ENCODE results near the gene GJC1. TPM values are rescaled to one million over a fixed set of nuclear protein-coding genes. Genes with fewer than 3 reads are reported as not detected.
A peak's percentile ranks its signal among the peaks of the same experiment; 100 is the strongest.

The GJC1 gene
- total and polyA plus RNA-seq, 2 donors: 21.8 to 63.2 TPM

DNA sequence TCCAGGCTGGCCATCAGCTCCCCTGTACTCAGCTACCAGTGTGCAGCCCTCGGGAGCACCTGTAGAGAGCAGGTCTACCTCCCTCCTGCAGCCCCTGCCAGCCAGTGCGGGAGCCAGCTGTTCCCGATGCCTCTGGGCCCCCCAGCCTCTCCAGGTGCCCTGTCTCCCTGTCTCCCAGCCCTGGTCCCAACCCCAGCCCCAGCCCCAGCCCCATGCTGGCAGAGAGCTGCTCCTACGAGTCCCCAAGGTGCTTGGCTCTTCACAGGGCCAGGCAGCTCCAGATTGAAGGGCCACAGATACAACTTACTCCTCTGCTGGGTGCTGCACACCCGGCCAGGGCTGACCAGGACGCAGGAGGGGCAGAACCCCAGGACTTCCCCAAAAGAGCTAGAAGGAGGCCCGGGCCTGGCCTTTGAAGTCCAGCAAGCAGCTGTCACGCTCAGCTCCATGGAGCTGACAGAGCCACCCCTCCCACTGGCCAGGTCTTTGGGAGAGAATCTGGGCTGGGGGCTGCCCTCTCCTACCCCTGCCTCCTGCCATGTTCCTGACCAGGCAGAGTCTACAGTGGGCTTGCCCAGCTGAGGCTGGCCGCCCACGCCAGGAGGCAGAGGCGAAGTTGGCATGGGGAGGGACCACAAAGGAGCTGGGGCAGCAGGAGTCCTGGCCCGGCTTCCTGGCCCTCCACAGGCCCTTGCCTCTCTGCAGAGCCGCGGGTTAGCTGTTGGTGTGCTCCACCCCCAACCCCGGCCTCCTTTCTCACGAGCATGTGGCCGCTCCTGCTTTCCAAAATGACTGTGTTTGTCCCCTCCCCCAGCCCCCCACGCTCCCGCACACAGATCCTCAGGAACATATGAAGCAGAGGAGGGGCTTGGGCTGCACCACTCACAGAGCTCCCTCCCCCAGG lies 80.8 kb downstream of the GJC1 start:
- no peaks in the 10 kb centered on the region for H3K36me3 ChIP-seq (ENCODE audit: insufficient read depth)
- H3K4me1 ChIP-seq (ENCODE audit: insufficient read depth): no peaks in the 10 kb centered on the region
- WGBS: 82% methylated on average over 19 of the region's 19 CpGs
- H3K4me3 ChIP-seq (ENCODE audit: low read depth, low read length): no peak overlapping the region
- no peak overlapping the region for H3K27ac ChIP-seq (ENCODE audit: low read depth)
- peak; percentile 21 for DNase-seq (ENCODE audit: extremely low spot score)

Other genes with a start within 250 kb of the GJC1 start
- not detected for gene MEIOC, start 173.8 kb downstream of the GJC1 start, total RNA-seq
- 0.05 TPM for gene MEIOC, start 173.8 kb downstream of the GJC1 start, polyA plus RNA-seq
- 27.4 TPM for gene CCDC43, start 140.5 kb downstream of the GJC1 start, total RNA-seq
- 10.8 TPM for gene CCDC43, start 140.5 kb downstream of the GJC1 start, polyA plus RNA-seq
- gene DBF4B, start 121.6 kb downstream of the GJC1 start, total RNA-seq: 7.1 TPM
- gene DBF4B, start 121.6 kb downstream of the GJC1 start, polyA plus RNA-seq: 7.2 TPM
- 1.9 TPM for gene ADAM11, start 71.3 kb downstream of the GJC1 start, total RNA-seq
- 0.81 TPM for gene ADAM11, start 71.3 kb downstream of the GJC1 start, polyA plus RNA-seq
- 2.1 TPM for gene HIGD1B, start 17.6 kb upstream of the GJC1 start, total RNA-seq
- gene HIGD1B, start 17.6 kb upstream of the GJC1 start, polyA plus RNA-seq: 9.6 TPM
- gene EFTUD2, start 69.2 kb upstream of the GJC1 start, total RNA-seq: 79.3 TPM
- gene EFTUD2, start 69.2 kb upstream of the GJC1 start, polyA plus RNA-seq: 34.4 TPM
- gene GFAP, start 85.2 kb upstream of the GJC1 start, total RNA-seq: 0.53 TPM
- gene GFAP, start 85.2 kb upstream of the GJC1 start, polyA plus RNA-seq: 1.4 TPM
- 2.5 TPM for gene KIF18B, start 117.5 kb upstream of the GJC1 start, total RNA-seq
- 0.20 TPM for gene KIF18B, start 117.5 kb upstream of the GJC1 start, polyA plus RNA-seq
- 12.6 TPM for gene C1QL1, start 138.0 kb upstream of the GJC1 start, total RNA-seq
- gene C1QL1, start 138.0 kb upstream of the GJC1 start, polyA plus RNA-seq: 15.1 TPM
- gene DCAKD, start 221.3 kb upstream of the GJC1 start, total RNA-seq: 26.5 TPM
- 39.4 TPM for gene DCAKD, start 221.3 kb upstream of the GJC1 start, polyA plus RNA-seq
- gene NMT1, start 231.0 kb upstream of the GJC1 start, total RNA-seq: 31.4 TPM
- gene NMT1, start 231.0 kb upstream of the GJC1 start, polyA plus RNA-seq: 50.1 TPM

Data from urinary bladder (tissue), 4 donors.